Stimulated activated CD8-positive, alpha-beta memory T cell treated with anti-CD3 and anti-CD28 coated beads, Interleukin-12 subunit alpha, Interleukin-12 subunit beta, amount 100 ng/mL, for 1 hour (primary cell): ENCODE data around the gene RIMBP3B.
"Not testable (repeated sequence)": the region's sequence is repeated elsewhere in the genome, so short reads cannot be mapped to it uniquely, and the experiment has no call there.

Experiments used
- DNase-seq: peaks from one replicate; pipeline ENCODE4 v3.0.0-alpha.2; 2020; ENCODE audit warnings: low read depth

Gene RIMBP3B

DNA sequence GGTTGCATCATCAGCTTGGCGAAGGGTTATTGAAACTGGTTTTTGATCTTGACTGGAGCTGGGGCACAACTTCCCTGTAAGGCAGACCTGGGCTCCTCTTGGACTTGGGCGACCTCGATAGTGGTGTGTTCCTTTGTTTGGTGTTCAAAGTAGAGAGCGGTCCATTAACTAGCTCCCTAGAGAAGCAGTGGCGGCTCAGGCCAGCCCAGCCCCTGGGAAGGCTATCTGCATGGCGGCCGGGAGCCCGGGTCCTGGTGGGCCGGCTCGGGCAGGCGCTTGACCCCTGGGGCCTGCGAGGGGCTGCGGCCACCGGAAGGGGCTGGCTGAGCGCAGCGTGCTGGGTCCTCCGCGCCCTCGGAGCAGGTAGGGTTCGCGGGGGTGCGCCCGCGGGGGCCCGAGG lies 32.8 kb downstream of the RIMBP3B start:
- not testable (repeated sequence) for DNase-seq

- not testable (repeated sequence) for DNase-seq
Measured at GRCh38 chr22:21417227-21417746, 33.7 kb downstream of the RIMBP3B start, which contains the start of gene HIC2. TSS of gene HIC2 (plus strand) at chr22:21417371. CDS start at chr22:21442832, 25,461 bp downstream.

DNA sequence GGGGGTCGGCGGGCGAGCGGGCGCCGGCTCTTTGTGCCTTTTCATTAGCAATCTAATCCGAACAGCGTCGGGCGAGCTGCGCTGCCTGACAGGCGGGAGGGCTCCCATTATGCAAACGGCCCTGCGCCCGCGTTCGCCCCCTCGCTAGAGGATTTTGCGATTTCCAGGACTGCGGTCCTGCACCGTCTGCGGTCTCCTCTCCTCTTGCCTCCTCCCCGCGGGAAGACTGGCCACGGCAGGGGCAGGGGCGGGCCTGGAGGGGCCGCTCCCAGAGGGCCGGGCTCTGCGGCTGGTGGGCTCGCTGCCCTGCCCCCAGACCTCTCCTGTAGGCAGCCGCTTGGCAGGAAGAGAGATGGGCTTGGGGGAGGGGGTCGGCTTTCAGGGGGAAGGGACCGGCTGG lies 34.3 kb downstream of the RIMBP3B start:
- not testable (repeated sequence) for DNase-seq

GRCh38 chr22:21418974-21419638 lies 35.6 kb downstream of the RIMBP3B start:
- not testable (repeated sequence) for DNase-seq

DNA sequence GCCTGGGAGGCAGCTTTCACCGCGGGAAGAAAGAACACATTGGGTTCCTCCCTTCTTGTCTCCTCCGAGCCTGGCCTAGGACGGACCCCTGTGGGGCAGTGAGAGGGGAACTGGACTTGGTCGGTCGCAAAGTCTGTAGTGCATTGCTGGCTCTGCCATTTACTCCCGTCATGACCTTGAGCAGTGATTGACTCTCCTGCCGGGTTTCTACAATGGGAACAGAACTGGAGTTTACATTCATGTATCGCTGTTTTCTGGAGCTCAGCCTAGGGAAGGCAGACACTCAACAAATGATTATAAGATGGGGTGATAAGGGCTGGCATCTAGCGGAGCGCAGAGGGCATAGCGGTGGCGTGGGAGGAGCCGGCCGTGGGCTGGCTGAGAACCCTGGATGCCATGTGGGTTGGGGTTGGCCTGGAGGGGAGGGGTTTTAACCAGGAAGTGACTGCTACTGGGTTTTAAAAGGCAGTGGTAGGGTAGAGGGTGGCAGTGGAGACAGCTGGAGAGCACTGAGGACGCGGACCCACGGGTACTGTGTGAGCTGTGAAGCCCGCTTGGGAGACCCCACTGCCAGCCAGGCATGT lies 36.7 kb downstream of the RIMBP3B start:
- DNase-seq = not testable (repeated sequence)

GRCh38 chr22:21424084-21424709 lies 40.6 kb downstream of the RIMBP3B start:
- not testable (repeated sequence) for DNase-seq

GRCh38 chr22:21434378-21435233 lies 51.1 kb downstream of the RIMBP3B start:
- DNase-seq = not testable (repeated sequence)

DNA sequence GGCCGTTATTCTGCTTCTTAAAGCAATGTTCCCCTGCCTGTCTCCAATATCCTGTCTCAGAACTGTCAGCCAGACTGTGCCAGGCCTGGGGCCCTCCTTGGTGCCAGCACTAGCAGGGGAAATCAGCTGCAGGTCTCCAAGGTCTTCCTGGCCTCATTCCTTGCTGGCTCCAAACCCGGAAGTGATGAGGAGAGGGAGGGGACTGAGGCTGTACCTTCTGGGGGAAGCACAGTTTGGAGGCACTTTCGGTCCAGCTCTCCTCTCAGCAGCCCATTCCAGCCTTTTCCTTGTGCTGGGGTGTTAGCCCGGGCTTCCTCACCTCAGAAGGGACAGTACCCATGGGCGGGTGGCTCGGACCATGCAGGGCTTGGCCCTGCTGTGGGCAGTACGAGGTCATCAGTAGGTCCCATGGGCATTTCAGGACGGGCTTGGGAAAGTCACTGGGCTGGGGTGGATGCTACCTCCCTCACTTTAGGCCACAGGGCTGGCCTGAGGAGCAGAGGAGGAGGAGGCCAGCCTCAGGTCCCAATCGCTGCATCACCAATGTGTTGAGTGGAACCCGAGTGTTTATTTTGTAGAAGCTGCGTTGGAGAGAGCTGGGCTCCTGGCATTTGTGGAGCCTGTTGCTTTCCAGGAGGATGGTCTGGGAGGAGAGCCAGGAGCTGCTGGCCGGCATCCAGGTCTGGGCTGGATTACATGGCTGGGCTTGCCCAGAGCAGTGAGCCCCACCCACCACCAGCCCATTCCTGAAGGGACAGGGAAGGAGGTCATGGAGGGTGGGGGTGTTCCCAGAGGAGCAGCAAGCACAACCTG lies 52.7 kb downstream of the RIMBP3B start:
- not testable (repeated sequence) for DNase-seq

GRCh38 chr22:21438013-21438412 lies 54.5 kb downstream of the RIMBP3B start:
- DNase-seq = not testable (repeated sequence)
